ENCODE data around the gene EMD. TPM values are rescaled to one million over a fixed set of nuclear protein-coding genes. Genes with fewer than 3 reads are reported as not detected.

Gene EMD
- total and polyA plus RNA-seq, 2 of the 13 experiments (the other 11 are each of a cell fraction or from before 2014, with no cell fraction given) = 14.5 to 14.9 TPM

GRCh38 chrX:154419688-154420401, 40.8 kb downstream of the EMD start (continued):
- no peak for TF ChIP-seq GABPB1 (CRISPR knock-in tag; IDR thresholded peaks at IDR 0.05)
- no peak for TF ChIP-seq RBAK (CRISPR knock-in tag; IDR thresholded peaks at IDR 0.05)
- TF ChIP-seq SOX6 (IDR thresholded peaks at IDR 0.05) = no peak
- TF ChIP-seq SOX6 (CRISPR knock-in tag; IDR thresholded peaks at IDR 0.05) = no peak

GRCh38 chrX:154420402-154420756, 41.3 kb downstream of the EMD start:
- ChIA-PET CTCF (ENCODE audit: low intra/inter-chr PET ratio, low total read pairs) (no interaction called here), POLR2A (interaction anchor here (1.1 to 1.9 kb wide), 3 partner anchors 9 to 23 kb away, joined by 4 to 5 read pairs (median 5); partner anchors contain the start of genes DNASE1L1, RPL10 and TAFAZZIN)
- FAIRE-seq = no peak
- intact Hi-C loops (cut with micrococcal nuclease; ENCODE audit: unreplicated experiment) (no loop called here), in situ Hi-C loops (cut with HindIII; ENCODE audit: extremely low pct_ligation_motif_present, low pct_unique_long_range_greater_than_20kb) (loop anchor here (25.0 kb wide), 1 partner anchor 117 kb away; the partner anchor contains the start of genes G6PD and IKBKG)
- WGBS (ENCODE audit: low lambda C conversion rate) = no CpG with 5 or more reads among the region's 10 CpGs
- no peak overlapping the region for H2AFZ ChIP-seq (ENCODE audit: low read length)
- TF ChIP-seq ZNF792 (CRISPR knock-in tag; IDR thresholded peaks at IDR 0.05) (no peak), HMG20A (CRISPR knock-in tag; IDR thresholded peaks at IDR 0.05; ENCODE audit: borderline replicate concordance) (no peak), ATF1 (CRISPR knock-in tag; IDR thresholded peaks at IDR 0.05) (no peak), BRCA1 (CRISPR knock-in tag; IDR thresholded peaks at IDR 0.05) (no peak), ELF1 (CRISPR knock-in tag; IDR thresholded peaks at IDR 0.05) (no peak), ZMYM2 (CRISPR knock-in tag; IDR thresholded peaks at IDR 0.05) (no peak), ARHGAP35 (CRISPR knock-in tag; IDR thresholded peaks at IDR 0.05; ENCODE audit: borderline replicate concordance) (no peak), ZNF276 (CRISPR knock-in tag; IDR thresholded peaks at IDR 0.05; ENCODE audit: low read depth) (no peak), SIX4 (CRISPR knock-in tag; IDR thresholded peaks at IDR 0.05) (no peak), ISL2 (CRISPR knock-in tag; IDR thresholded peaks at IDR 0.05) (no peak), KAT7 (CRISPR knock-in tag; IDR thresholded peaks at IDR 0.05; ENCODE audit: borderline replicate concordance) (no peak), ZNF205 (CRISPR knock-in tag; IDR thresholded peaks at IDR 0.05) (no peak), CHD2 (IDR thresholded peaks at IDR 0.05; ENCODE audit: low read depth, low read length) (no peak), IKZF1 (IDR thresholded peaks at IDR 0.05) (no peak), NFKBIZ (CRISPR knock-in tag; IDR thresholded peaks at IDR 0.05) (no peak), PCBP2 (optimal IDR thresholded peaks at IDR 0.05; ENCODE audit: low read depth, low read length, poor library complexity, severe bottlenecking) (no peak), ZFX (CRISPR knock-in tag; IDR thresholded peaks at IDR 0.05; ENCODE audit: low read depth) (no peak), HNF1B (CRISPR knock-in tag; IDR thresholded peaks at IDR 0.05) (no peak)
- H4K20me1 ChIP-seq (ENCODE audit: insufficient read depth, low read length) = no peaks in the 10 kb centered on the region
- ATAC-seq = no peak
- no peaks in the 10 kb centered on the region for H3K9me3 ChIP-seq (ENCODE audit: low read length)
- no TSS peak for BruUV-seq (replicated peaks)
- no peak for DNase-seq (ENCODE audit: low spot score)
- no peaks in the 10 kb centered on the region for H3K27me3 ChIP-seq (ENCODE audit: control insufficient read depth in 1 of 2, insufficient read depth in 2 of 2, low read length in 2 of 2)
- H3K36me3 ChIP-seq (replicated peaks in 1 of 2; ENCODE audit: control insufficient read depth in 1 of 2, insufficient read depth in 2 of 2, low read length in 2 of 2) = no peaks in the 10 kb centered on the region
- H3K4me3 ChIP-seq (replicated peaks in 1 of 3; ENCODE audit: insufficient read depth in 1 of 3, low read depth in 2 of 3, low read length in 3 of 3) = no peak overlapping the region
- no peak overlapping the region for H3K4me2 ChIP-seq (ENCODE audit: low read depth, low read length)
- H3K9ac ChIP-seq (ENCODE audit: insufficient read depth, low read depth, low read length) = no peak overlapping the region
- H3K27ac ChIP-seq (ENCODE audit: extremely low read length, insufficient read depth, low read length) = no peak overlapping the region
- H3K4me1 ChIP-seq (ENCODE audit: insufficient read depth, low read length) = no peaks in the 10 kb centered on the region
- H3K79me2 ChIP-seq (ENCODE audit: insufficient read depth, low read length) = no peaks in the 10 kb centered on the region
